Right ventricle myocardium superior (tissue), 1 donor: Measurements from ENCODE around the gene EI24. TPM values are rescaled to one million over a fixed set of nuclear protein-coding genes. Genes with fewer than 3 reads are reported as not detected.
"Not testable (repeated sequence)": the region's sequence is repeated elsewhere in the genome, so short reads cannot be mapped to it uniquely, and the experiment has no call there.

Experiments used
- ATAC-seq: fragments of 200-7000 bp; cut with Tn5 transposase; one replicate; pipeline ENCODE4 v1.9.1; 2020; ENCODE audit warnings: mild to moderate bottlenecking; ENCODE audit not compliant: poor library complexity
- DNase-seq: peaks from one replicate; pipeline ENCODE4 v3.0.0-alpha.2; 2020
- intact Hi-C: fragments of 100-400 bp; cut with DNase I; formaldehyde crosslinking; loops from one replicate; pipeline ENCODE4 v1.11.2; 2022
- long read RNA-seq: library from polyadenylated mRNA; unstranded; transcript quantifications from one replicate; pipeline ENCODE4 v2.0.0, GENCODE V29; 2021
- total RNA-seq: library from RNA; stranded (reverse); fragmentation: NEBNext Ultra II Directional; extraction: Animal tissue kit (Norgen Biotek cat#: 25700); gene quantifications from one replicate; pipeline ENCODE4 v1.2.1, GENCODE V29; 2021
- donor health status: DM: no; HTN: yes; CAD: no; lungs with severe emphysema.

EI24 gene
- 53.0 TPM for total RNA-seq
- long read RNA-seq, transcript EI24-201 (11 exons, 2,455 nt) = major isoform, 132 of 162 reads
- long read RNA-seq, transcript EI24-204 (10 exons, 1,625 nt) = minor isoform, 13 of 162 reads
- long read RNA-seq, partial matches to known transcripts = 3 of 162 reads
- long read RNA-seq, other reads (novel, unspliced or antisense) = 10 of 162 reads

DNA sequence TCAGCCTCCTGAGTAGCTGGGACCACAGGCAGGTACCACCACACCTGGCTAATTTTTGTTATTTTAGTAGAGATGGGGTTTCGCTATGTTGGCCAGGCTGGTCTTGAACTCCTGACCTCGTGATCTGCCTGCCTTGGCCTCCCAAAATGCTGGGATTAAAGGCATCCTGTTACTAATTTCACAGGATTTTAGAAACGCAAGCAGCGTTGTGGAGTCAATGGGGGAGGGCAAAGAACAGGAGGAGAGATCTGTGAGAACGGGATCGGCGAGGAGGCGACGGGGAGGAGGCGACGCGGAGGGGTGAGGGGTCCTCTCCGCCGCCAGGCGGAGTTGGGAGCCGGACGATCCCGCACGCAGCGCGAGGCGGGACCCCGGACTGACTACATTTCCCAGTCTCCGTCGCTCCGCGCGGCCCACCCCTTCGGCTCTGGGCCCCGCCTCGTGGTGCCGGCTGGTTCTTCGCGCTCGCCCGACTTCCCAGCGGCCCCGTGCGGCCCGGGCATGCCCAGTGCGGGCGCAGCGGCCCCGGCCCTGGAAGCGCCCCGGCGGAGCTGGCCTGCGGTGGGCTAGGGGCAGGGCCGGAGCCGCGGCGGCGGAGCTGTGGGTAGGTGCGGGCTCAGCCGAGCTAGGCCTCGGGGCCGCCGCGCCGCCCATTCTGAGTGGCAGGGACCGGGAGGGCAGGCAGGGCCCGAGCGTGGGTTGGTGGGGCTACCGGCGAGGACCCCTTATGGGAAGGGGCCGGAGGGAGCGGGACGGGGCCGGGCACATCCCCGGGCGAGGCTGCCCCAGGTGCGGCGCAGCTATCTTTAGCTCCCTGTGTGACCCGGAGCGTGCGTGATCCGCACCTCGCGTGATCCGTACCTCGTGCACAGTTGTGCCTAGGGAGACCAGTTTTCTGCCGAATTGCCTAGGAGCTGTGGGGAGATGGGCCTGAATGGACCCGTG, at the start of gene EI24:
Gene EI24, plus strand, starts transcription at position 508 of the 945 bp plus-strand sequence. CDS start 3,051 bp downstream, outside the sequence.
- DNase-seq = peak; percentile 96
- intact Hi-C loops = loop anchor here (10.0 kb wide), 1 partner anchor 306 kb away; no protein-coding TSS in a partner anchor
- ATAC-seq = peak; percentile 100

DNA sequence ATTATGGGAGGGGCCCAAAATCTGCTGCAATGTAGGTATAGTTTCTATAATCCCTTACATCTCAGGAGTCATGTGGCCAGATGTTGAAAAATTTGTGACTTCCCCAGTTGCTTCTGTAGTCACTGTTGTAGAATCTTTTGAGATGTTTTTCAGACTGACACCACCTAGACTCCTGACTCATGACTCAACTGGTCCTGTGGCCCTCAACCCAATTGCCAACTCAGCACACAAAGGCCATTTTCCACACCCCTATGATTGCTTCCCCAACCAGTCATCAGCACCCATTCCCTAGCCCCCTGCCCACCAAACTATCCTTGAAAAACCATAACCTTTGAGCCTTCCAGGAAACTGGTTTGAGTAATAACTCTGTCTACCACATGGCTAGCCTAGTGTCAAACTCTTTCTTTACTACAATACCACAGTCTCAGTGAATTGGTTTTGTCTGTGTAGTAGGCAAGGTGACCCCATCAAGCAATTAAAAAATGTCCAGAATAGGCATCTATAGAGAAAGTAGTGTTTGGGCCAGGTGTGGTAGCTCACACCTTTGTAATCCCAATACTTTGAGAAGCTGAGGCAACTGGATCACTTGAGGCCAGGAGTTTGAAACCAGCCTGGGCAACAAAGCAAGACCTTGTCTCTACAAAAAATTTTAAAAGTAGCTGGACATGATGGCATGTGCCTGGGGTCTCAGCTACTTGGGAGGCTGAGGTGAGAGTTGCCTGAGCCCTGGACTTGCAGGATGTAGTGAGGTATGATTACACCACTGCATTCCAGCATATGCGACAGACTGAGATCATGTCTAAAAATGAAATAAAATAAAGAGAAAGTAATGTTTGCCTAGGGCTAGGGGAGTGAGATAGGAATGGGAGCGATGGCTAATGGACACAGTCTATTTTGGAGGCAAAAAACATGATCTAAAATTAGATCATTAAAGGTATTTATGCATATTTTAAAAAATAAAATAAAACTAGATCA, 49.1 kb upstream of the EI24 start:
- DNase-seq (no peak), ATAC-seq (no peak)
- intact Hi-C loops = no loop called here

DNA sequence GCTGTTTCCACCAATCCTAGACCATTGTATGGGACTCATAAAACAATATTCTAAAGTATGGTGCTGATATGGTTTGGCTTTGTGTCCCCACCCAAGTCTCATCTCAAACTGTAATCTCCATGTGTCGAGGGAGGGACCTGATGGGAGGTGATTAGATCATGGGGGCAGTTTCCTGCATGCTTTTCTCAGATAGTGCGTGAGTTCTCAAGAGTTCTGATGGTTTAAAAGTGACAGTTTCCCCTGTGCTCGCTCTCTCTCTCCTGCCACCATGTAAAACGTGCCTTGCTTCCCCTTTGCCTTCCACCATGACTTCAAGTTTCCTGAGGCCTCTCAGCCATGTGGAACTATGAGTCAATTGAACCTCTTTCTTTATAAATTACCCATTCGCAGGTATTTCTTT, 44.0 kb upstream of the EI24 start:
- ATAC-seq = no peak
- no peak for DNase-seq
- intact Hi-C loops = no loop called here

DNA sequence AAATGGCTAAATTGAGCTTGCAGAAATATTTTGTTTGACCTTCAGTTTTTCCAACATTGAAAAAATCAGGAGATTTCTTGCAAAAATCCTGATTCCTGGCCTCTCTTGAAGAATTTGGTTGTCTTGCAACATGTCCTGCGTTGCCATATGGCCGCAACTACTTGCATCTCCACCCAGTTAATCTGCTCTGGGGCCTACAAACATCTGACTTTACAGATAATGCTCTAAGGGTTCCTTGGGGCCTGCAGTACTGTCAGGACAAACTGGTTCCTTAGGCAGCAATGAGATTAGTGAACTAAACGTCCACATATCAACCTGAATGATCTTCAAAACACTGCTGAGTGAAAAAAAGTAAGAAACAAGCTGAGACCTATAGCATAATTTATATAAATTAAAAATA, 36.6 kb upstream of the EI24 start:
- intact Hi-C loops = no loop called here

DNA sequence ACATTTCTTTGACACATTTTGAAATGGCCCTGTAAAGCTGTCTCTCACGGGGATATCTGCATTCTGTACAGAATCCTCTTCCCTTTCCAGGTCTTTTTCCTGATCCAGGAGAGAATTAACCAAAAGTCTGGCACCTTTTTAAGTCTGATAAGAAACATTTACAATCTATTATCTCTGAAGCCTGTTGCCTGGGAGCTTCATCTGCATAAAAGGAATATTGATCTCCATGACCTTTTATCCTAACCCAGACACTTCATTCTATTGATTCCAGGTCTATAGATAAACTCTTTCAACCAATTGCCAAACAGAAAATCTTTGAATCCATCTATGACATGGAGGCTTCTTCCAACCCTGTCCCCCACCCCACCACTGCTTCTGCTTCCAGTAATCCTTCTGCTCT, 33.7 kb upstream of the EI24 start:
- no peak for ATAC-seq
- intact Hi-C loops = no loop called here
- no peak for DNase-seq

More for the DNA sequence above, 36.6 kb upstream of the EI24 start:
- ATAC-seq (no peak), DNase-seq (no peak)

DNA sequence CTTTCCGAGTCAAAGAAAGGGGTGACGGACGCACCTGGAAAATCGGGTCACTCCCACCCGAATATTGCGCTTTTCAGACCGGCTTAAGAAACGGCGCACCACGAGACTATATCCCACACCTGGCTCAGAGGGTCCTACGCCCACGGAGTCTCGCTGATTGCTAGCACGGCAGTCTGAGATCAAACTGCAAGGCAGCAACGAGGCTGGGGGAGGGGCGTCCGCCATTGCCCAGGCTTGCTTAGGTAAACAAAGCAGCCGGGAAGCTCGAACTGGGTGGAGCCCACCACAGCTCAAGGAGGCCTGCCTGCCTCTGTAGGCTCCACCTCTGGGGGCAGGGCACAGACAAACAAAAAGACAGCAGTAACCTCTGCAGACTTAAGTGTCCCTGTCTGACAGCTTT, 32.4 kb upstream of the EI24 start:
- ATAC-seq, intact Hi-C loops, DNase-seq: not testable (repeated sequence)

DNA sequence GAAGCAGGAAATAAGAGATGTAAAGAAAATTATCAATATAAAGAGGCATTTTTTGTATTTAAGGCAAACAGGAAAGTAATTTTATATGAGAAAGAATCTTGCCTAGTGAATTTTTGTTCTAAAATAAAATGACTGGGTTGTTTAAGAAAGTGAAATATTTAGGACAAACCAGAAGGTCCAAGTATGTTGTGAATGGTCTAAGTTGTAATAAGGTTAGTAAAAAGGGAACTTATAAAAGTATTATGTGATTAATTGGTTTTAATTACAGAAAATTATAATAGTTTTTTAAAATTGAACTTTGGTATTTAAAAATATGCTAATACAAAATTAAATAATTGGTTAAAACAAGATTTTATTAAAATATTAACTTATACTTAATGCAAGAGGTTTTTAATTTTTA, 26.6 kb upstream of the EI24 start:
- no peak for ATAC-seq

DNA sequence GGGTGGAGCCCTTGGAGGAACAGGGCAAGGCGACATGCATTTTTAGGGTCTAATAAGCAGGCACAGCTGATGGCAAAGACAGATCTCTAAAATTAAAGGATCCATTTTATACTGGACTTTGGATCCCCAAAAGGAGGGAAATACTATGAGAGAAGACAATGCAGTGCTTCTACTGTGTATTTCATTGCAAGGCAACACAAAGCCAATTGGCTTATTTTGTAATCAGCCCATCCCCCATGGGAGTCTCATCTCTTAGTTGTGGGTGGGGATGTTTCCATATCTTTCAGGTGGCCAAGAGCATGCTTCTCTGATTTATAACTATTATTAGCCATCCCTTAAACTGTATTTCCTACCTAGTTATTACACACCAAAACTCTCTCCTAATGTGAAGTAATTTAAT, 18.5 kb upstream of the EI24 start:
- intact Hi-C loops = no loop called here
- no peak for DNase-seq
- ATAC-seq = no peak

More for the DNA sequence above, 26.6 kb upstream of the EI24 start:
- intact Hi-C loops = no loop called here
- no peak for DNase-seq

DNA sequence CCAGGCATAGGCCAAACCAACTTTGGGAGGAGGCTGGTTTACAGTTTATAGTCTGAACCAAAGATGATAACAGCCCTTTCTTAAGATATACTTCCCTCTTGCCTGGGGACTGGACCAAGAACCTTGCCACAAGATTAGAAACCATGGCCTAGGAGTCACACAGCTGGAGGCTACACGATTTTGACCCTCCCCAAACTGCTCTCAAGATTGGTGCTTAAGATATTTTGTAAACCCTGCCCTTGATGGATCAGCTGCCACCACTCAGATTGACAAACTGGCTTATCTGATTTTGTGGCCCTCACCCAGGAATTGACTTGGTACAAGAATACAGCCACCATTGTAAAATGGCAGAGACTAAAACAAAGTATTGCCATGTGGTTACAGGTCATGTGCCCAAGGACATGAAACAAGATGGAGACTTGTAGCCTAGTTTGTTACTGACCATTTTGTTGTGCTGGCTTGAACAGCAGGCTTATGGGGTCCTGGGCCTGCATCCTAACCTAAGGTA, 17.4 kb upstream of the EI24 start:
- intact Hi-C loops = no loop called here
- DNase-seq = no peak
- ATAC-seq = no peak

DNA sequence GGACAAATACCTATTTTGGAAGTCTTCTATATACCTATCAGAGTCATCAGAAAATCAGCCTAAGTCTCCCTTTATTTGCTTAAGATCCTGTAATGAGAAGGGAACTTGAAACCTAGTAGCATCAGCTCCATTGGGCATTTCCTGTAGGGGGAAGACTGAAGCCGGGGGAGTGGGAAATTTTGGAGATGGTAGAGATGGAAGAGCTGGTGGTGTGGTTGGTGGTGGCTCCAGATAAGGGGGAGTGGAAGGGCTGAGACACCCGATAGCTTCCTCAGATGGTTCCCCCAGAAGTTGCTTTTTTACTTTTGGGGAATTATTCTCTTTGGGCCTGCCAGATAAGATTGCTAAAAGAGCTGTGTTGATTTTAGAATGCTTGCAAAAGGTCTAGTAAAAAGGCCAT, 16.4 kb upstream of the EI24 start:
- DNase-seq (no peak), ATAC-seq (no peak)
- intact Hi-C loops = no loop called here

DNA sequence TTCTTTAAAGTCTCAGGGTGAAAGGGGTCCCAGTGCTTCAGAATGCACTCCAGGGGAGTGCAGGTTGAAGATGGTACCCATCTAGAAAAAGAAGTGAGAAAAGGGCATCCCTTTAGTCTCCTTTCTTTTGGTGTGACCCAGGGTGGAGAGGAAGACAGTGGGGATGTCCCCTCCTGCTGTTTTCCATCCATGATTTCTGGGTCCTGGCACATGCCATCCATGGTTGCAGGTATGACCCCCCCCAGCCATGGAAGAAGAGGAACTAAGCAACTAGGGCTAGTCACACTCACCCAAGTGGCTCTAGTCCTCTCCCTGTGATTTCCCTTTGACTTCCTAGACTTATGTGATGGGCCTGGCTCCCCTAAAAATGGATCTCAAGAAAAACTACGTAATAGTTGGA, 15.9 kb upstream of the EI24 start:
- no peak for ATAC-seq
- intact Hi-C loops = no loop called here

DNA sequence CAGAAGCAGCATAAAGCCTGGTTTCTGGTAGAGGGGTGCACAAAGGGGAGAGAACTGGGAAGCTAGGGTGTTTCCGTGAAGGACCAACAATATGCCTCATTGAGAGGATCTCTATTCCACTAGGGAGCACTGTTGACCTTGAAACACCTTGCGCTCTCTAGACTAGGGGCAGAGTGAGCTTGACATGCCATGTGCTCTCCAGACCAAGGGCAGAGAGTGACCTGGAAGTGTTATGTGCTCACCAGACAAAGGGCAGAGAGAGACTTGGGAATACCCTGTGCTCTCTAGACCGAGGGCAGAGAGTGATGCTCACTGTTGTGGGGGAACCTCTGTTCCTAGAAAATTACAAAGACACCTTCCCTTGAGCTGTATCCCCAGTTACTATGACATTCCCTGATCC, 15.2 kb upstream of the EI24 start:
- intact Hi-C loops = no loop called here
- ATAC-seq (no peak), DNase-seq (no peak)

More for the DNA sequence above, 15.9 kb upstream of the EI24 start:
- no peak for DNase-seq

DNA sequence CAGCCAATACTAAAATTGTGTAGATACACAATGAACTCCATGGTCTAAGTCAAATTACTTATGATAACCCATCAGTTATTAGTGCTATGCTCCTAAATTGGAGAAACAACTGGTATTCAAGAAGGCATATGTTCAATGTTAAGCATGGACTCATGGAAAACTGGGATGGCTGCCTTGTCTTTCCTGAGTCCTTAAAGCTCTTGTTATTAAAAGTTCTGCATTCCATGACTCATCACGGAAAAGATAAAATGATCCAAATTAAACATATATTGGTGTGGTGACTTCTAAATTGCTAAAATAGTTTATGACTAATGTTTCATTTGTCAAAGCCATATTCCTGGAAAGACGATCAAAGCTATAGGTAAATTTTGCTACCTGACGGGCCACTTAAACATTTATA, 9.4 kb upstream of the EI24 start:
- intact Hi-C loops = loop anchor here (10.0 kb wide), 1 partner anchor 315 kb away; no protein-coding TSS in a partner anchor
- DNase-seq (no peak), ATAC-seq (no peak)

DNA sequence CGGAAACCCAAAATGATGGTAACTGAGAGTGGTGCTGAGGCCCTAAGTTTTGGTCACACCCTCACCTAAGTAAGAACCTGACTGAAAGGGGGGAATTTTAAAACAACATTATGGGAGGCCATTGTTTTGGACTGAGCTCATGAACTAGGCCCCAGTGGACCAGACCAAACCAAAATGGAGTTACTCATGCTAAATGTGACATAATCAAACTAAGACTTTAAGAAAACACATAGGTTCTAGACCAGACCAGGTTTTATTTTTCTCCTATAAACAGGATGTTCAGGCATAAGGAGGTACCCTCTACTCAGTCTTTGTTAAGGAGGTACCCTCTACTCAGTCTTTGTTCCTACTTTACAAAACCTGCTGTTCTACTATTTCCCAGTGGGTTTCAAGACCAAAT, 7.4 kb upstream of the EI24 start:
- intact Hi-C loops = loop anchor here (10.0 kb wide), 1 partner anchor 313 kb away; no protein-coding TSS in a partner anchor
- DNase-seq (no peak), ATAC-seq (no peak)

DNA sequence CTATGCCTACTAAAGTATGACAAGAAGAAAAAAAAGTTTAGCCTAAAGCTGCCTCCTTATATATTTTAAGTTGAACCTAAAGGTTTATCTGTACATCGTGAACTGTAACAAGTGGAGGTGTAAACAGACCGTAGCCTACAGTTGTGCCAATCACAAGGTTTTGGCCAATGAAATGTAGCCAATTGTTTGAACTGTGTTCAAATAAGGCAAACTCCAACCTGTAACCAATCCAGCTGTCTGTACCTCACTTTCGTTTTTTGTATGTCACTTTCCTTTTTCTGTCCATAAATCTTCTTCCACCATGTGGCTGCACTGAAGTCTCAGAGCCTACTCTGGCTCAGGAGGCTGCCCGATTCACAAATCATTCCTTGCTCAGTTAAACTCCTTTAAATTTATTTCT, 6.8 kb upstream of the EI24 start:
- DNase-seq (no peak), ATAC-seq (no peak)
- intact Hi-C loops = loop anchor here (10.0 kb wide), 1 partner anchor 312 kb away; no protein-coding TSS in a partner anchor

DNA sequence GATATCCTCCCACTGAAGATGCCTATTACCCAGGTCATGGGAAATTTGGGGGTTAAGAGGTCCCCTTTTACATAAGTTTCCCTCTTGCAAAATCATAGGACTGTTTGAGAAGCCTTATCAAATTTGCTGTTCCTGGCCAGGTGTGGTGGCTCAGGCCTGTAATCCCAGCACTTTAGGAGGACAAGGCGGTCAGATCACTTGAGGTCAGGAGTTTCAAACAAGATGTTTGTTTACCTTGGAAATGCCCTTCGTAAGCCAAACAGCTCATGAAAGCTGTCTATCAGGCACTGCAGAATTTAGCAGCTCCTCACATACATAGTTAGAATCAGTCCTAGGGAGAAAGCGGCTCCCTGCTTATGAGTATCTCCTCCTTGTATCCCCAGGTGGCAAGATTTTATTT, 4.9 kb upstream of the EI24 start:
- intact Hi-C loops = loop anchor here (10.0 kb wide), 1 partner anchor 310 kb away; no protein-coding TSS in a partner anchor
- no peak for ATAC-seq
- DNase-seq = no peak

DNA sequence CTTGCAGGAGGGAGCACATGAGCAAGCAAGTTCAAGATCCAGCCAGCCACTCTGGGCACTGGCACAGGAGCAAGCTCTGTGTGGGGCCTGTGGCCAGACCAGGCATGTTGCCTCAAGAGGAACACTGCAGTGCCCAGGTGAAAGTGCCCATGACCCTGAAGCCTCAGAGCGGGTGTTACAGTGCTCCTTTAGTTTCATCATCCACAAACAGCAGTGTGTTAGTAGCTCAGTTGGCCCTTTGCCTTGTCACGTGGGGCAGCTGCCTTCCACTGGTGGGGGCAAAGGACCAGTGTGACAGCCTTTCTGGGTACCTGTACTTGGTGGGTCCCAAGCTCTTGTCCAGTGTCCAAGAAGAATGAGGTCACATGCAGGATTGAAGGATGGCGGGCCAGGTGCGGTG, 3.0 kb upstream of the EI24 start:
- DNase-seq (no peak), ATAC-seq (no peak)
- intact Hi-C loops = loop anchor here (10.0 kb wide), 1 partner anchor 309 kb away; no protein-coding TSS in a partner anchor

DNA sequence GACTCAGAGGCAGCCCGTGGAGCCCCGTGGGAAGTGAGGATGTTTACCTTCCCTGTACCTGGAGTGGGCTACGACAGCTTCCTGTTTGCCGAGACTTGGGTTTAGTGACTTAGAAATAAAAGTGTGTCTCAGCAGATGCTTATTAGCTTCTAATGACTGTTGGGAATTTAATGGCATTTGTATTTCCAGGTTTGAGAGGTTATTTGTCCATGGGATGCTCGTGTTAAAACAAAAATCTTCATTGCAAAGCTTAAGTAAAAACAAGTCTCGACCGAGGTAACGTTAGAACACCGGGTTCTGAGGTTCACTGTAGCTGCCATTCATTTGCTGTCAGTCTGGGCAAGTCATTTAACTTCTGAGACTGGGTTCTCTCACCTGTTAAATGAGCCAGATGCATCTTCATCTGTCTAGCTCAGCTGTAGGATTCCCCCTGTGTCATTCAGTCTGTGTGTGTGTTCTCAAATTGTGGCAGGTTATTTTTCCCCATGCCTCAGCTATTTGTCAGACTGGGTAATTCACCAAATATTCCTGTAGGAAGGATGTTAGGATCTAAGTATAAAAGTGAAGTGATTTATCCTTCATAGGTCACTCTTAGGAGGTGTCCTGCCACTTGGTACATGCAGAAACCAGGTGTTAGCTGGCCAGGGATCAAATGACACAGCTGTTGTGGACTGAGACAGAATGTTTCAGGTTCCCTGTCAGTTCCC, 791 bp downstream of the EI24 start:
- intact Hi-C loops = loop anchor here (10.0 kb wide), 2 partner anchors 55 to 305 kb away; partner anchors contain the start of gene CHEK1
- ATAC-seq (no peak), DNase-seq (no peak)
